GM23338 (cell line): ENCODE results near the gene ZNRD2. TPM values are rescaled to one million over a fixed set of nuclear protein-coding genes. Genes with fewer than 3 reads are reported as not detected.

Experiments
- ATAC-seq: fragments of 200-7000 bp; cut with Tn5 transposase; 3 replicates; pipeline ENCODE4 v1.9.1; 2020
- DNase-seq: peaks from one replicate; pipeline ENCODE4 v3.0.0-alpha.2; 2015; ENCODE audit warnings: low spot score
- H2AFZ ChIP-seq: fragments of 200-600 bp; sonication (generic); 2 replicates; pipeline ENCODE4 v1.8.0; 2016; ENCODE audit warnings: antibody characterized with exemption, mild to moderate bottlenecking, moderate library complexity
- H3F3A ChIP-seq: fragments of 200-600 bp; sonication (generic); replicated peaks from 2 replicates; pipeline ENCODE4 v1.8.0; 2017; ENCODE audit warnings: antibody characterized with exemption, mixed run types, low read depth
- H3K27ac ChIP-seq: fragments of 200-600 bp; sonication (generic); 2 replicates; pipeline ENCODE4 v1.6.1; 2016; ENCODE audit warnings: low read depth
- H3K27me3 ChIP-seq: fragments of 200-600 bp; sonication (generic); 2 replicates; pipeline ENCODE4 v1.8.0; 2016; ENCODE audit warnings: mild to moderate bottlenecking, mixed run types, moderate library complexity; ENCODE audit not compliant: insufficient read depth
- H3K36me3 ChIP-seq: fragments of 200-600 bp; sonication (generic); 2 replicates; pipeline ENCODE4 v1.8.0; 2016; ENCODE audit warnings: mild to moderate bottlenecking; ENCODE audit not compliant: insufficient read depth
- H3K4me1 ChIP-seq: fragments of 200-600 bp; sonication (generic); 2 replicates; pipeline ENCODE4 v1.8.0; 2016; ENCODE audit warnings: mild to moderate bottlenecking, moderate library complexity; ENCODE audit not compliant: insufficient read depth
- H3K4me2 ChIP-seq: fragments of 200-600 bp; sonication (generic); 2 replicates; pipeline ENCODE4 v1.7.1; 2017; ENCODE audit warnings: mixed run types
- H3K4me3 ChIP-seq: fragments of 200-600 bp; sonication (generic); 2 replicates; pipeline ENCODE4 v1.6.1; 2016; ENCODE audit warnings: mixed run types
- H3K79me2 ChIP-seq: fragments of 200-600 bp; sonication (generic); replicated peaks from 2 replicates; pipeline ENCODE4 v1.8.0; 2017; ENCODE audit warnings: mild to moderate bottlenecking; ENCODE audit not compliant: insufficient read depth
- H3K9me2 ChIP-seq: fragments of 200-600 bp; sonication (generic); 2 replicates; pipeline ENCODE4 v1.8.0; 2017; ENCODE audit not compliant: insufficient read depth
- H4K20me1 ChIP-seq: fragments of 200-600 bp; sonication (generic); replicated peaks from 2 replicates; pipeline ENCODE4 v1.8.0; 2017; ENCODE audit warnings: mild to moderate bottlenecking; ENCODE audit not compliant: insufficient read depth
- H3K27ac Mint-ChIP-seq: 2 replicates; pipeline ENCODE4 v1.8.0; 2020; ENCODE audit warnings: inconsistent platforms, mild to moderate bottlenecking, moderate library complexity, mixed read lengths
- H3K27me3 Mint-ChIP-seq: 3 replicates; pipeline ENCODE4 v1.8.0; 2022; ENCODE audit warnings: low read depth, mild to moderate bottlenecking, moderate library complexity, mixed read lengths, inconsistent platforms; ENCODE audit not compliant: insufficient read depth, poor library complexity
- H3K36me3 Mint-ChIP-seq: 3 replicates; pipeline ENCODE4 v1.8.0; 2021; ENCODE audit warnings: low read depth, mild to moderate bottlenecking, inconsistent platforms, moderate library complexity, mixed read lengths
- H3K4me1 Mint-ChIP-seq: 3 replicates; pipeline ENCODE4 v1.8.0; 2020; ENCODE audit warnings: mild to moderate bottlenecking, inconsistent platforms, mixed read lengths
- H3K4me3 Mint-ChIP-seq: 3 replicates; pipeline ENCODE4 v1.8.0; 2021; ENCODE audit warnings: moderate library complexity, mild to moderate bottlenecking, inconsistent platforms, mixed read lengths
- H3K9me3 Mint-ChIP-seq: 3 replicates; pipeline ENCODE4 v1.8.0; 2020; ENCODE audit warnings: moderate library complexity, mild to moderate bottlenecking, inconsistent platforms, mixed read lengths
- ETS1 ChIP-seq: IDR thresholded peaks from 2 replicates; pipeline ENCODE4 v1.6.1; 2016; ENCODE audit warnings: antibody characterized with exemption
- EZH2 ChIP-seq: fragments of 200-600 bp; sonication (generic); IDR thresholded peaks from one replicate; pipeline ENCODE4 v1.8.0; 2017; ENCODE audit warnings: antibody characterized with exemption, mild to moderate bottlenecking, low read depth; ENCODE audit not compliant: unreplicated experiment
- NANOG ChIP-seq: IDR thresholded peaks from 2 replicates; pipeline ENCODE4 v1.6.1; 2016; ENCODE audit warnings: antibody characterized with exemption, borderline replicate concordance
- POLR2AphosphoS5 ChIP-seq: IDR thresholded peaks from 2 replicates; pipeline ENCODE4 v1.6.1; 2016; ENCODE audit warnings: antibody characterized with exemption, low read depth
- REST ChIP-seq: IDR thresholded peaks from one replicate; pipeline ENCODE4 v1.6.1; 2018; ENCODE audit warnings: antibody characterized with exemption; ENCODE audit not compliant: unreplicated experiment
- STAT1 ChIP-seq: IDR thresholded peaks from one replicate; pipeline ENCODE4 v1.6.1; 2016; ENCODE audit warnings: antibody characterized with exemption; ENCODE audit not compliant: unreplicated experiment
- ZNF114 ChIP-seq: fragments of 250-450 bp; sonication (Bioruptor Pico); IDR thresholded peaks from 2 replicates; pipeline ENCODE4 v1.5.0; 2020; ENCODE audit warnings: mild to moderate bottlenecking, moderate library complexity
- ZNF331 ChIP-seq: fragments of 250-450 bp; sonication (Bioruptor Pico); IDR thresholded peaks from 2 replicates; pipeline ENCODE4 v1.5.0; 2020; ENCODE audit warnings: low read depth, mild to moderate bottlenecking, moderate library complexity
- polyA plus RNA-seq: library from polyadenylated mRNA; unstranded; fragments of >200 nt; fragmentation: Nextera tagmentation; extraction: Ambion mirVana; gene quantifications from 2 replicates; pipeline ENCODE4 v1.2.1, GENCODE V29; 2016
- total RNA-seq: library from RNA; depleted of rRNA; stranded (reverse); fragments of >200 nt; shearing (Covaris generic); gene quantifications from 2 replicates; pipeline ENCODE4 v1.2.3, GENCODE V29; 2014

The ZNRD2 gene
- total and polyA plus RNA-seq, 2 experiments from 2014 or later = 78.6 to 148 TPM

DNA sequence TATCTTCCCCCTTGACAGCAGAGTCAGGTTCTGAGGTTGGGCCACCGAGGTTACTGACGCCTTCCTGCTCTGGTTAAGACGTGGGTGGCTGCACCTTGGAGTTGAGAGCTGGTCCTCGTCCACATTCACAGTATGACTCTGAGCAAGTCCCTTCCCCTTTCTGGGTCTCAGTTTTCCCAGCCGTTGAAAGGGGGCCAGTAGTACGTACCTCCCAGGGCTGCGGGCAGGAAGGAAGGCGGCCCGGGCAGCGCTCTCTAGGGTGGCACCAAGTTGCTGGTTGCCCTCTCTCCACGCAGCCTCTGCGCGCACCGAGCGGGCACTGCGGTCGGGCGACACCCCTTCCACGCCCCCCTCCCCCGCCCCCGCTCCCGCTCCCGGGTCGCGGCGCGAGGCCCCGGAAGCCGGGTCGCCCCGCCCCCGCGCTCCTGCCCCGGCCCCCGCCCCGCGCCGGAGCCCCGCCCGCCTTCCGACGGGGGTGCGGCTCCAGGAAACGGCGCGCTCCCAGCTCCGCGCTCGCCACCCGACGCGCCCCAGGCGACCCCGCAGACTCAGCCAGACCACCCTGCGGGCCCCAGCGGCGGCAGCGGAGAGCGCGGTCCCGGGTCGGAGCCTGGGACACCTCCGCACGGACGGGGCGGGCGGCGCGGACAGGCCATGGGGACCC lies 5.4 kb downstream of the ZNRD2 start, which contains the start of gene EHBP1L1 (continued):
- TF ChIP-seq REST (no peak), ZNF331 (CRISPR knock-in tag) (no peak), NANOG (no peak), ZNF114 (no peak), ETS1 (no peak), POLR2AphosphoS5 (no peak)

- H3K9me2 ChIP-seq = no peaks in the 10 kb centered on the region
- peaks cover 8% of the 10 kb centered on the region for H4K20me1 ChIP-seq
- H3K27me3 ChIP-seq = peaks cover 43% of the 10 kb centered on the region
- H3F3A ChIP-seq = peaks cover 28% of the 10 kb centered on the region
- TF ChIP-seq STAT1 (no peak), EZH2 (peak; percentile 18)
- peak overlapping the region; percentile 57; the same call in 1 of the 2 replicates for H3K4me3 ChIP-seq
- DNase-seq = no peak
- H3K4me1 ChIP-seq = peaks cover 16% of the 10 kb centered on the region
- Mint-ChIP-seq H3K9me3 (no peaks in the 10 kb centered on the region), H3K4me1 (peaks cover 37% of the 10 kb centered on the region), H3K27ac (no peak overlapping the region), H3K27me3 (peaks cover 40% of the 10 kb centered on the region), H3K36me3 (peaks cover 9% of the 10 kb centered on the region), H3K4me3 (peak overlapping the region; percentile 60)
- H3K4me2 ChIP-seq = peak overlapping the region; percentile 82
- no peaks in the 10 kb centered on the region for H3K36me3 ChIP-seq
- peak overlapping the region; percentile 85; the same call in 1 of the 2 replicates for H2AFZ ChIP-seq
- no peaks in the 10 kb centered on the region for H3K79me2 ChIP-seq
- no peak for ATAC-seq
- H3K27ac ChIP-seq = no peak overlapping the region
Measured at GRCh38 chr11:65576232-65576866, 6.1 kb downstream of the ZNRD2 start.
